Ureter (tissue), 1 donor: ENCODE results near the gene CXCL17. TPM values are rescaled to one million over a fixed set of nuclear protein-coding genes. Genes with fewer than 3 reads are reported as not detected.

ENCODE experiments used
- DNase-seq: peaks from one replicate; pipeline ENCODE4 v3.0.0-alpha.2; 2020; ENCODE audit warnings: low spot score
- total RNA-seq: library from RNA; stranded (reverse); gene quantifications from one replicate; pipeline ENCODE4 v1.2.4, GENCODE V29; 2023
- donor health status: DM: yes; HTN: yes; CAD: no.

CXCL17 gene
- total RNA-seq, 1 donor from 2014 or later, result 77.8 TPM

DNA sequence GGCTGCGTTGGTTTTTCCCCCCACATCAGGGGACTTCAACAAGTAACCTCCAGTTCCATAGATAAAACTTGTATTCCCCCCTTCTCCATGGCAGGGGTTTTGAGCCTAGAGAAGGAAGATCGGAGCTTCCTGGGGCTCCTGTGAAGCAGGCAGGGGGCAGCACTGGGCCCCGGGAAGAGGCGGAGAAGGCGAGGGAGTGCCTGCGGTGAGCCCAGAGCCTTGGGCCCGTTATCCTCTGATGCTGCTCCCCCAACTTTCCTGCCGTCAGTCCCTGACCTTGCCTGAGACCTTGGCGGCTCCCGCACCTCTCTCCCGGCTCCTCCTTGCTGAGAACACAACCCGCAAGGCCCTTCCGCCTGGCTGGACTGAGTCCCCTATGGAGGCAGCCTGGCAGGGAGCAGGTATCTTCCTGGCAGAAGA is 18.0 kb downstream of the CXCL17 start:
- DNase-seq, result no peak

DNA sequence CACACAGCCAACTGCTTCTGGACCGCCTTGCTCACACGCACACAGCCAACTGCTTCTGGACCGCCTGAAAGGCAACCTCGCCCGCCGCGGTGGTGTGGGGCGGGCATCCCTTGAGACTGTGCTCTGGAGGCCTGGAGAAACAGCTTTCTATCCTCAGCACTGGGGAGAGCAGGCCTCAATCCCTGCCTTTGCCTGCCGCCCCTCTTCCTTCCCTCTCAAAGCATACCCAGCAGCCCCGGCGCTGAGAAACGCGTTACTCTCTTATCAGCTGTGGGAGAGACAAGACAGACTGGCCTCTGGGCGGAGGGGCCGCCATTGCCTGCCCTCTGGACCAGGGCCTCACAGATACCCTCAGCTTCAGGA is 18.4 kb downstream of the CXCL17 start:
- DNase-seq, result no peak

DNA sequence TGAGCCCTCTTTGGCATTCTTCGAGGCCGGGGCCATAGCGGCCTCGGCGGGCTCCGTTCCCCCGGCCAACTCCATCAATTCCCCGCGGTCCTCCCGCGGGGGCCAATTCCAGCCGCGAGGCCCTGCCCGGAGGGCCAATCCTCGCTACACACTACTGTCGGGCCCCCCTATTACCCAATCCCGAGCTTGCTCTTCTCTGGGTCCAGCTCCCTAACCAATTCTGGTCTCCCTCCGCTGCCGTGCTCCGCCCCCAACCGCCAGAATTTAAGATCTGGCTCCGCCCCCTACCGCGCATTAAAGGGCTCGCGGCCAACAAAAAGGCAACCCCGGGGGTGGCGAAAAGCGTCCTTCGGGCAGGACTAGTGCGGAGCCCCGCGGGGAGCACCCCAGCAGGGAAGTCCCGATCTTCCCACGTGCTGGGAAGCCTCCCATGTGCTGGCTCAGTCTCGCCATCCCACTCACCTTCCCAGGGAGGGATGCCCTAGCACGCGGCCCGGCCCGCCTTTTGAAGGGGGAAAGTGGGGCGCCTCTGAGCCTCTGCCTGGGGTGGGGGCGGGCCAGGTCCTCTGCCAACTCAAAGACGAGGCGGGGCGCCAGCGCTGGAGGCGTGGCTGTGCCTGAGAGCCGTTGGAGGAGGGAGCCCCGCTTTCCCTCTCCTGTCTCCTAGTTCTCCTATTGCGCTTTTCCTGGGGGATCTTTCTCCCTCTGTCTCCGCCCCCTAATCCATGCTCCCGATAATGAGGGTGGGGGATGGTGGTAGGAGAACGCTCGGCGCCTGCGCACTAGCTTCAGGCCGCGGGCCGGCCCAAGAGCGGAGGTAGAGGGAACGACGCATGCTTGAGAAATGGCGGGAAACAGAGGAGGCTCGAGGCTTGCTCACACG is 19.0 kb downstream of the CXCL17 start:
- DNase-seq, result peak; percentile 92

DNA sequence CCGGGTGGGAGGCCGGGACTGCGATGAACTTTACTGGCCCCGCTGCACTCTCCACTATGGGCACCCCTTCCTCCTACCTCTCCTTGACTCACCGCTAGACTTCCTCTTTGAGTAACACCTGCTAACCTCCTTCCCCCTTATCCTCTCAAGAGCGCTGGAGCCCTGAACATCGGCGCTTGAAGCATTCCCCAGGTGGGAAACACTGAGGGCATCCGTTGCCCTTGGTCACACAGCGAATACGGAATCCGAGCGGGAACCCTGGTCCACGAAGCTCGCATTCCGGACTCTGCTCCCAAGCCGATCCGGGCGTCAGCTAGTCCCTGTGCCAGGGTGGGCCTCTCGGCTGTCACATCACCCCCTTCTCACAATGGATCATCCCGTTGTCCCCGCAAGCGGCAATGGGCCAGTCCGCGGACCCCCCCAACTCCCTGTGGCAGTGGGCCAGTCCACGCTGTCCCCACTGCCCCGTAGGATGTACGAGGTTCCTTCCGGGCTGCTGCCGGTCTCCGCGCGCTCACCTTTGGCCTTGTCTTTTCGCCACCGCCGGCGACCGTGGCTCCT is 19.8 kb downstream of the CXCL17 start:
- no peak for DNase-seq

DNA sequence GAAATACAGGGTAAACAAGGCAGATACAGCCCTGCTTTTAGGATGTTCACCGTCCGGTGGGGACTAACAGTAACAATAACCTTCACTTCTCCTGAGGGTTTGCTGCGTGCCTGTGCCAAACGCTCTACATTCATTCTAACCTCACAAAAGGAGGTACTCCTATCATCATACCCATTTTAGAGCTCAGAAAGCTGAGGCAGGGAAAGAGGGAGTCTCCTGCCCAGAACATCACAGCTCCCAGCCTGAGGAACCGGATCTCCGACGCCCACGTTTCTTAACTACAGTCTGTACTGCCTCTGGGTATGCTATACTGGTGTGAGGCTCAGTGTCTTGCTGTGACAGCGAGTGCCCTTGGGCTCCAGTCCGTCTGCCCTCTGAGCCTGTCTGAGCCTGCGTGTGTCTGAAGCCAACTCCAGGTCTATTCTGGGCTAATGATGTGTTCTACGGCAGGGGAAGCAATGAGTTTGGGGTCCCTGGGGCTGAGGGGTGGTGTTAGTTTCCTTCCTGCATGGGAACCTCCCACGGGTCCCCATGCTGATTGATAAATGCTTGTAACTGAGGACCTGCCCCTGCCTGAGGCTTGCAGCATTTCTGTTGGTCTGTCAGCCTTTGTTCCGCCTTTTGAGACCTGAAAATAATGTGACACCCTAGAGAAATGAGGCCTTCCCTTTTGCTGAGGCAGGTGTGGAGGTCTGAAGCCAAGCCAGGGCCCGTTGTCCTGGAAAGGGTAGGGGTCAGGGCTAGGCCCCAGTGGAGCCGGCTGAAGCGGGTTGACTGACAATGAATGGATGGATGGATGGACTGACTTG is 20.4 kb downstream of the CXCL17 start:
- no peak for DNase-seq

DNA sequence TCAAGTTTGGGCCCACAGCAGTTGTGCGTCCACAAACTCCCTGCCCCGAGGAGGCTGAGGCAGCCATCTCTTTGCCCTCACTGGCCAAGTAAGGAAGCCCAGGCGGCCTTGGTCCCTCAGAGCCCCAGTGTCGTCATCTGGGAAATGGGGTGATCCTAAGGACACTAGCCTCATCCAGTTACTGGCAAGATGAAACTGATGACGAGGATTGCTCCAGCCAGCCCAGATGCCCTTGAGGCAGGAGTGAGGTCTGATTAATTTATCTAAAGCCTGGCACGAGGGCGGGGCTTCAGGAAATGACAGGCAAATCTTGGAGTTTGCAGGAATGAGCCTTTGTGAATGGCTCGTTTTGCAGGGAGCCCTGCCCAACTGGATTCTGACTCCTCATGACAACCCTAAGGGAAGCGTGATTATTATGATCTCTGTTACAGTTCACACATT is 21.1 kb downstream of the CXCL17 start:
- no peak for DNase-seq

DNA sequence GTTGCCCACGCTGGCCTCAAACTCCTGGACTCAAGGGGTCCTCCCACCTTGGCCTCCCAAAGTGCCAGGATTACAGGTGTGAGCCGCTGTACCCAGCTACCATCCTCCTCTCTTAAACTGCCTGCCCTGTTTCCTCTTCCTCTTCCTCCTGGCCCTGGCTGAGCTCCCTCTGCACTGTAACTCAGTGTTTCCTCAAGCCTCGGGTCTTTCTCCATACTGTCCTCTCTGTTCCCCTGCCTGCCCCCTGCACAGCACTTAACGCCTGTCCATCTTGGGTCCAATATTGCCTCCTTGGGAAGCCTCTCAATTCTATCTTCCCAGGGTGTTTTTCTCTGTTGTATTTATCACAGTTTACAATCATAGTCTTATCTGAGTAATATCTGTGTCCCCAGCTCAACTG is 21.6 kb downstream of the CXCL17 start:
- no peak for DNase-seq

DNA sequence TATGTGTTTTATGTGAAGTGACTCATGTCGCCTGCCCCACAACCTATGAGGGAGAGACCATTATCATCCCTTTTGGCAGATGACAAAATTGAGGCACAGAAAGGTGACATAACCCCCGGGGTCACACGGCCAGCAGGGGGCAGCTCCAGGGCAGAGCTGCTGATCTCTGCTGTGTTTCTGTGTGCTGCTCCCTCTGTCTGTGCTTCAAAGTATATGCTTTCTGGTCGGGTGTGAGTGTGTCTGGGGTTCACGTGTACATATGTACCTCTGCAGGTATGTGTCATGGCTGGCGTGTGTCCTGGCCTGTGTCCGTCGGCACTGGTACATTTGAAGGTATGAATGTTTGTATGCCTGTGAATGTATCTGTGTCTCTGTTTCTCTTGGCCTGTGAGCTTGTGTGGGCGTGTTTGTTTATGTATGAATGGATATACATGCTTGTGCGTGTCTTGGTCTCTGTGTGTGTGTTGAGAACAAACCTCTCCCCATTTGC is 22.6 kb downstream of the CXCL17 start:
- DNase-seq, result no peak

DNA sequence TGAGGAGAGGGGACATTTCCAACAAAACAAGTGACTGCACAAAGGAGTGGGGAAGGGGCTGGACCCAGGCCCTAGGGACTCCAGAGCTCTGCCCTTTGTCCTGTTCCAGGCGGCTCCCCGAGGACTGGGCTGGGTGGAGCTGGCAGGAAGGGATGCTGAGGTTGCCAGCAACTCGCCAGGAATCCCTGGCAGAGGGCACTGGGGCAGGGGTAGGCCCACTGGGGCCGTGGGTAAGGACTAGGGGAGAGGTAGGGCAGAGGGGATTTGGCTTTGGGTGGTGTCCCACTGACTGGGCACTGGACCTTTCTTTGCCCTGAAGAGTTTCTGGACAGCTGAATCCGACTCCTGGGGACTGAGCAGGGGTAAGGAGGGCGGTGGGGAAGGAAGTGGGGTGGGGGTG is 23.4 kb downstream of the CXCL17 start:
- DNase-seq, result no peak

DNA sequence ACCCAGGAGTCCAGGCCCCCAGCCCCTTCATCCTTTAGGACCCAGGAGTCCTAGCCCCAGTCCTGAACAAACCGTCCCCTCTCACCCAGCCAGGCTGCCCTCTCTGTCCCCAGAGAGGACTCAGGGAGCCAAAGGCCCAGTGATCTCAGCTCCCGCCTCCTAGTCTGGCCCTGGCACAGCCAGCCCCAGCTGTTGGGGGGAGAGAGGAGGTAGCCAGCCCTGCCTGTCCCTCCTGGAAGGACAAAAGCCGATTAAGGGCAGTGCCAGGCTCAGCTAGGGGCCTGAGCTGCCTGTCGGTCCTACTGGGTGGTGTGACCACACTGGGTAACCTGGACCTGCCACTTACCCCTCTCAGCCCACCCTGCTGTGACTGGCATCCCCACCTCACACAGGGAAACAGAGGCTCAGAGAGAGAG is 30.1 kb downstream of the CXCL17 start:
- no peak for DNase-seq

DNA sequence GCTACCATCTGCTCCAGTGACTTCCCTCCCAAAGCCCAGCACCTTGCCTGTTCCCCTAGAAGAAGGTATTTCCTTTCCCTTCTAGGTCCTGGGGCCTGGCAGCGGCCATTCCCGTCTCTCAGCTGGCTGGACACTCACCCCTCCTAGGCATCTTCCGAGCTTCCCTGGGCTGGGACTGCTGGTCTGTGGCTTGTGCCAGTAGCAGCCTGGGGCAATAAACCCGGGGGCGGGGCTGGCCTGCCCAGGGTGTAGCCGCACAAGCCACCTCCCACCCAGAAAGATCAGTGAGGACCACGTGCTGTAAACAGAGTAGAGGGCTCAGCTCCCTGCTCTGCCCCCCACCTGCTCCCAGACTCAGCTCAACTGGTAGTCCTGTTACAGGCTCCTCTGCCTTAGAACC is 30.5 kb downstream of the CXCL17 start:
- no peak for DNase-seq

DNA sequence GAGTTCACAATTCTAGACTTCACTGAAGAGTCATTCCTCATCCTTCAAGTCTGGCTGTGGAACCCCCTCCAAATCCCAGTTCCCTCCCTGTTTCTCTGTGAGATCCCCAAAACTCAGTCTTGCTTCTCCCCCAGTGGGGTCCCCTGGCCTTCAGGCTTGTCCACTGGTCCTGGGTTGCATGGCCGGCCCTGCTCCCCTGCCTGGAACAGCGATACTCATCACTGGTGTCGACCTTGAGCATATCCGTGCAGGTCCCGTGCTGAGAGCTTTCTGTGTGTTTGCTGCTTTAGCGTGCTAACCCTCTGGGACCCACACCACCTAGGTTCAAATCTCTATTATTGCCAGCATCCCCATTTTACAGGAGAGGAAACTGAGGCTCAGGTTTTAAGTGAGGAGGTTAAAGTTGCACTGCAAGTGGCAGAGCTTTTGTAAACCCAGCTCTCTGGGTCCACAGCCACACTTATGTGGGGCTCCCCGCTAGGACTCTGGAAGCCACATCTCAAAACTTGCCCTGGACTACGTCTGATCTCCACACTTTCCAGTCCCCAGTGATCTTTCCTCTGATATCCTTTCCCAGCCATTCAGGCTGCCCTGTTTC is 31.1 kb downstream of the CXCL17 start:
- DNase-seq, result no peak

DNA sequence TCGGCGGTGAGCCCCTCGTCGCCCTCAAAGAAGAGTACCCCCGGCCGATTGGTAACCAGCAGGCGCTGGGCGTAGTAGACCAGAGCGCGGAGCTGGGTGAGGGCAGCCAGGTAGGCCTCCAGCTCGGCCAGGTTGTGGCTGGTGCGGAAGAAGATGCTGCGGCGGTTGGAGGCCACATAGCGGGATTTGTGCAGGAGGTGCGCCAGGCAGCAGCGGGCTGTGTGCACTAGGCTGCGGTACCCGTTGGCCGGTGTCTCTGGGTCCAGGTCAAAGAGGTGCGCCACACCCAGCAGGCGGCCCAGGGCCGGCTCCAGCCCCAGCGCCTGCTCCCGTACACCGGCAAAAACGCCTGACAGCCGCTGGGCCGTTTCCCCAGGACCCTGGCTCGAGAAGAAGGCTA is 32.4 kb downstream of the CXCL17 start:
- no peak for DNase-seq

DNA sequence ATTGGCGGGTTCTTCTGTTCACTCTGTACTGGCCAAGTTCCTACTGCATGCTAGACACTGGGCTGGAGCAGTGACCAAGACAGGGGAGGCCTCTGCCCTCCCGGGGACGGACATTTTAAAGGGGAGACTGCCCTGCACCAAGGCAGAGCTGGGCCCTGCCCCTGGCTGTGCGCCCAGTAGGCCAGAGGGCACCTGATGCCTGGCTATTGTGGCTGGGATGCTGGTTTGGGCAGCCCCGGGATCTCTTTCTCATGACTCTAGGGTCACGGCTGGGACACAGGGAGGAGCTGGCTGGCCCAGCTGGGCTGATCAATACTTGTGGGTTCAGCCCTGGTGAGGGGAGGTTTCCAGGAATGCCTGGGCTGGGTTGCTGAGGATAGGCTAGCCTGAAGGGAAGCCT is 33.3 kb downstream of the CXCL17 start:
- no peak for DNase-seq

DNA sequence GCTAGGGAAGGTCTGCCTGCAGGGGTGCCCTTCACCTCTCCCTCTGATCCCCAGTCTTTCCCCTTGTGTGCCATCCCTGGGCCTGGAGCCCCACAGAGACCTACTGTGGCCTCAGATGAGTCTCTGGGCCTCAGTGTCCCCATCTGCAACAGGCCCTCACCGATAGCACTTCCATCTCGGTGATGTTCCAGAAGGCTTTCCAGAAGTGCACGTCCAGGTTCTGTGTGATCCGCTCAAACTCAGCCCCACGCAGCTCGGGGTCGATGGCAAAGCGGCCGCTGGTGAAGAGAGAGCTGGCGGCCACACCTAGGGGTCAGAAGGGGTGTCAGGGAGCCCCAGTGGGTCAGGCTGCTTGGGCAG is 35.0 kb downstream of the CXCL17 start:
- no peak for DNase-seq

DNA sequence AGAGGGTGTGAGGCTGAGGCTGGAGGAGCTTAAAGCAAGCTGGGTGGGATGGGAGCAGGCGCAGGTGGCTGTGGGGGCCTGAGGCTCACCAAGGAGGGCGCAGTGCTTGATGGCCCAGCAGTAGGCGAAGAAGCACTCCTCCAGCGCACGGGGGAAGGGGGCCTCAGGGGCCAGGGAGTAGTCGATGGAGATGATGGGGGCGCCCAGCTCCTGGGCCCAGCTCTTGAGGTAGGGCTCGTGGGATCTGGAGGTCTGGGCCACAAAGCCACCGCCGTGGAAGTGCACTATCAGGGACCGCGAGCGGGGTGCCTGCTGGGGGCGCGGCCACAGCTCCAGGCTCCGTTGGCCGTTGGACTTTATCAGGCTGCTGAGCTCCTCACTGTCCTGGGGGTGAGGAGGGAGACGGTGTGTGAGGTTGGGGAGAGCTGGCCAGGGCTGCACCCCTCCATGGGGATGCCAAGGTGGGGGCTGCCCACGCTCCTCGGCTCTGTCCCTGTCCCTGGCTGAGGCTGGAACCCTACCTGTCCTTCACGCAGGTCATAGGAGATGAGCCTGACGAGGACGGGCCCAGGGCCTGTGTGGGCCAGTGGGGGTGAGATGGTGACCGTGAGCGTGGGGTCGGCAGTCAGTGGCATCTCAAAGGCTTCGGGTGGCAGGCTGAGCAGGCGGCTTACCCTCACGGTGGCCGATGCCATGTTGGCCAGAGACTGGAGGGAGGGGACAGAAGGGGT is 35.5 kb downstream of the CXCL17 start:
- DNase-seq, result no peak

DNA sequence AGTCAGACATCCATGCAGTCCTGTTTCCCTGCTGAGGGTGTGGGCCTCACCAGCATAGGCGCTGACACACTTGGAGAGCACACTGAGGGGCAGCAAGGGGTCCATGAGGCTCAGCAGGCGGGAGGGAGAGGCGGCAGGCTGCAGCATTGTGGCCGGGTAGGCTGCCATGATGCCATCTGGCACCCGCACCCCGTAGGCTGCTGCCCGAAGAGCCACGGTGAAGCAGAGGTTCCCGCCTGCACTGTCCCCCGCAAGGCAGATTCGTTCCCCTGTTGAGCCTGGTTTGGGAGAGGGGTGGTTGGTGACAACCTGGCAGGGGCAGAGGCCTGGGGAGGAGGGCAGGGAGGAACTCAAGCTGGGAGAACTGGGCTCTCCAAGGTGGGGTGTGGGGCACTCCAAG is 36.6 kb downstream of the CXCL17 start:
- no peak for DNase-seq

DNA sequence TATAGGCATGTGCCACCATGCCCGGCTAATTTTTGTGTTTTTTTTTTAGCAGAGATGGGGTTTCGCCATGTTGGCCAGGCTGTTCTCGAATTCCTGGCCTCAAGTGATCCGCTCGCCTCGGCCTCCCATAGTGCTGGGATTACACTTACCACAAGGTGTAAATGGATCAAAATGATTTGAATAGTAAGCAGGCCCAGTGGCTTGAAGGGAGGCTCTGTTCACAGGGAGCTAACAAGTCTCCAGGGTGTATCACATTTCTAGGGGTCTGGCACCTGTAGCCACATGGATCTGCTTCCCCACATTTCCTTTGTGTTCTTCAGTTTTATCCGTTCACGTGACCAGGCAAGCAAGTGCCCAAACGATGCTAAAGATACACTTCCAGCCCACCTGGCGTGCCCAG is 39.2 kb downstream of the CXCL17 start:
- no peak for DNase-seq

DNA sequence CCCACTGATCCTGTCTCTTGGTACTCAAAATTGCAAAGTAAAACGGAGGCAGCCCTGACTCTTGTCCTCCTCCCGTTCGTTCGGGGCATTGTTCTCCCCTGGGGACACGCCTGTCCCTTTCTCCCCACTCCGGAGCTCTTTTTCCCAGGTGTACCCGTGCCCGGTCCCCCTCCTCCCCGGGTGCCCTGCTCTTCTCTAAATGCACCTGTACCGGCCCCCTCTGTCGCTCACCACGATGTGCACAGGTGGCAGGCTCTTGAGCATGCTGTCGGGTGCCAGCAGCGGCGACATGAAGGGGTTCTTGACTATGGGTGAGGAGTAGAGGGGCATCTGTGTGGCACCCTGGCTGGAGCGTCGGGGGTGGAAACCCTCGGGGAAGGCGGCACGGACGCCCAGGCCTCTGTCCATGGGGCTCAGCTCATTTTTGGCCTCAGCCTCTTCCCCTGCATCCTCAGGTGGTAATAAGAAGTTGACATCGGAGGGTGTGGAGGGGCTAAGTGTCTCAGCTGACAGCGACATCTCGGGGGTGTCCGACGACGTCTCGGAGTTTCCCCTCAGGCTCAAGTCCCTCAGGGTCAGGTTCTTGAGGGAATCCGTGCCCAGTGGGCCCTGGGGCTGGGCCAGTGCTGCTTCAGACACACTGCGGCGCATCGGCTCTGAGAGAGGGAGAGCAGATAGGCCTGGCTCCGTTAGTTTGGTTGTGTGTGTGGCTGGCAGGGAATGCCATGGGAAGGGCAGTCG is 40.2 kb downstream of the CXCL17 start:
- no peak for DNase-seq

DNA sequence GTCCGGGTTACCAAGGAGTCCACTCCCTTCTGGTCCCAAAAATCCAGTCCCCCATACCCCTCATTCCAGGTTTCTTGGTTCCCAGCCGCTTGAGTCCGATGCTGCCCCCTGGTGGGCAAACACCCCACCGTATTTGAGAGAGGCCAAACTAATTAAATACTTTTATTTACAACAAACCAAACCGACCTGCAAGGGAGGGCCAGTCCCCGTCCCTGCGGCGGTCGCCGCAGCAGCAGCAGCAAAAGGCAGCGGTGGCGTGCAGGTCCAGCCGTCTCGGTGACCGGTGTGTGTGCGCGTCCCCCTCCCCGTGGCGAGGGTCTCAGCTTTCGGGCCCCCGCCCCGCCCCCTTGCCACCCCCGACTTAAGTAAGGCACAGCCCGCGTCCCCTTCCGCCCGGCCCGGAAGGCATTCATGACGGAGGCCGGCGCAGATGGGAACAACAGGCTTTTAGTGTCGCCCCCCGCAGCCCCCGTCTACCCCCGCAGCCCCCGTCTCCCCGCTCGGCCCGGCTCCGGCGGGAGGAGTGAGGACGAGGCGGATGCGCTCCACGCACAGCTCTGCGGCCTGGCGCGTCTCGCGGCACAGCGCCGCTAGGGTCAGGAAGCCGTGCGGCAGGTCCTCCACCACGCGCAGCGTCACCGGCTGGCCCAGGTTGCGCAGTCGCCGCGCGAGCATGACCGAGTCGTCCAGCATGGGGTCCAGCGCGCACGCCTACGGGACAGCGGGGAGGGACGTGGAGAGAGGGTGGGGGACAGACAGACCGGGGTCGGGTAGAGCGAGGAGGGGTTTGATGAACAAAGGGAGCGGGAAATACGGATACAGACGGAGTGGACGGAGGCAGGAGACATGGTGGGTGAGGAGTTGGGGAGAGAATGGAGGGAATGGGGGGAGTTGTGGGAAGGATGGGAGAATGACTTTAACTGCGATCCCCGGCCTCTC is 41.1 kb downstream of the CXCL17 start:
- DNase-seq, result peak; percentile 87
